HG02870 (cell line): Measurements from ENCODE around the gene STK33.

Source experiments
- ATAC-seq: cut with Tn5 transposase; IDR thresholded peaks from one replicate; pipeline ENCODE4 v1.9.1; 2021; ENCODE audit warnings: mild to moderate bottlenecking, moderate library complexity; ENCODE audit not compliant: unreplicated experiment

STK33 gene

DNA sequence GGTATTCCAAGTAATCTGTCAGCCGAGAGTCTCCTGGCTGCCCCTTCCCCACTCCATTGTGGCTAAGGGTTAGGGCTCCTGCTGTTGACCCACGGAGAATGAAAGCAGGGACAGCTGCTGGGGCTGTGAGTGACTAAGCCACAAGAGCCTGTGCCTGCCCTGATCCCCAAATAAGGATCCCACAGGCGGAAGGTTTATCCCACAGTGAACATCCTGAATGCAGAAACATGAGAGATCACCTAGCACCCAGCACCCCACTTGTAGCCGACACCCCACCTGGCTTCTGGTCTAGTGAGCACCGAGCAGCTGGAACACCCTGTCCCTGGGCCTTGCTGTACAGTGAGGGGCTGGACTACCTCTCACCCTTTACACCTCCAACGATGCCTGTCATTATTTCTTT, 212.7 kb downstream of the STK33 start:
- ATAC-seq: no peak

- no peak for ATAC-seq
Measured at GRCh38 chr11:8375932-8376331, 218.1 kb downstream of the STK33 start.

DNA sequence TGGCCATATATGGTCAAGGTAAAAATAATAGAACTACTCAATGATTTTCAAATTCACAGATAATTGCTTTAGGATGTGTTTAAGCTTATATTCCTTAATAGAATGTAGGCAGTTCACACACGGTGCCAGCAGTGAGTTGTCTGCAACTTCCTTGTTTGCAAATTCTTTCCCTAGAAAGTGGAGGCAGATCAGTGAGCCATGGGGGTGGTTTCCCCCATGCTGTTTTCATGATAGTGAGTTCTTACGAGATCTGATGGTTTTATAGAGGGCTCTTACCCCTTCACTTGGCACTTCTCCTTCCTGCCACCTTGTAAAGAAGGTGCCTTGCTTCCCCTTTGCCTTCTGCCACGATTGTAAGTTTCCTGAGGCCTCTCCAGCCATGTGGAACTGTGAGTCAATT, 218.6 kb downstream of the STK33 start:
- ATAC-seq: no peak

GRCh38 chr11:8374716-8375115, 219.3 kb downstream of the STK33 start:
- ATAC-seq: no peak

DNA sequence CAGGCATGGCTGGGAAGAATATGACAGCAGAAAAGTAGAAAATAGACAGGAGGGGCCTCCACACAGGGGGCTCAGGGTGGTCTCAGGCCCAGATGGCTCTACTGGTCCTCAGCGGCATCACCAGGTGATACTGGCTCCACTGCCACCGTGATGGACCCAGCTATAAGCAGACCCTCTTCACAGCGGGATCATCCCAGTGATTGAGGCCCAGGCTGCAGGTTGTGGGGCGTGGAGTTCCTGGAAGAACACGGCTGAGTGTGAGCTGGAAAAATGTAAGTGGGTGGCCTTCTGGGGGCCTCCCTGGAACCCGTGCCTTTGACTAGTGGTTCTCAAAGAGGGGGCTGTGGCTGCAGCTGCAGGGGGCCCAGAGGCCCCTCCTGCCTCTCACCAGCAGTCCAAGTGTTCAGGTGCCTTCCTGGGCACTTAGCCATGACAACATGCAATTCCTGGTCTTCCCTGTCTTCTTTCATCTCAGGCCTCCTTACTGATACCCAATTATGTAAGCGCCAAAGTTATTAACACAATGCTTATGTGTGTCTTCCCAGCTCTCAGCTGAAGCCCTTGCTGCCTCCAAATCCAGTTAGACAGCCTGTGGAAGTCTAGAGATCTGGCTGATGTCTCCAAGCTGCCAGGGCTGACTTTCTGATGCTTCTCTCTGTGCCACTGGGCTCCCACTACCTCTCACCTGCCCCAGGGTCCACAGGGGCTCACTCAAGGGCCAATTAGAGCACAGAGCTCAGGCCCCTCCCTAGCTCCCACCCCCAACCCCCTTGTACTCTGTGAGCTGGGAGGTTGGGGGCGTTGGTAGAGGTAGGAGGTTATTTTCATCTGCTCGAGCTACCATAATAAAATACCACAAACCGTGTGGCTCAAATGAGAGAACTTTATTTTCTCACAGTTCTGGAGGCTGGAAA, 220.3 kb downstream of the STK33 start:
- ATAC-seq: no peak

DNA sequence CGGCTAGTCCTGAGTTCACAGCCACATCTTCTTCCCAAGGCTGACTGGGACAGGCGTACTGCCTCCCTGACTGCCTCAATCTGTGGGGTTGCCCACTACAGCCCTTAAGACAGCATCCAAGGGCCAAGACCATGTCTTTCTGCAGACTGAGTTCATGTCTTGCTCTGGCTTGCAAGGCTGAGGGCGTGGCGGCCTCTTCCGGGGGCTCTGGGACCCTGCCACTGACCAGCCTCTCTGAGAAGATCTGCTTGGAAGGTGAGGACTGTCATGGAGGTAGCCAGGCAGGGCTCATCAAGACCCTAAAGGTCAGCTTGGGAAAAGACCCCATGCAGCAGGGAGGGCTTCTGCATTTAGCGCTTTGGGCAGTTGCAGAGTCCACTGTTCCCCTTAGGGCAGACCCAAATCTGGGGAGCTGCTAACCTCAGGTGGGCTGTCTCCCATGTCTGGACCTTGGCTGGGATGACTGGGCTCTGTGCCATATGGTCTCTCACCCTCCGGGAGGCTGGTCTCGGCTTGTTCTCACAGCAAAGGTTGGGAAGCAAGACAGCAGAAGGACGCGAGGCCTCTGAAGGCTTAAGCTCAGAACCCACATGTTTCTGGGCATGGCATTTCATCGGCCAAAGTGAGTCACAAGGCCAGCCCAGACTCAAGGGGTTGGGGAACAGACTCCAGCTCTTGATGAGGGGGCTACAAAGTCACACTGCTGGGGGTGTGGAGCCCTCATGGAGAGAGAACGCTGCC, 221.2 kb downstream of the STK33 start:
- ATAC-seq: no peak

DNA sequence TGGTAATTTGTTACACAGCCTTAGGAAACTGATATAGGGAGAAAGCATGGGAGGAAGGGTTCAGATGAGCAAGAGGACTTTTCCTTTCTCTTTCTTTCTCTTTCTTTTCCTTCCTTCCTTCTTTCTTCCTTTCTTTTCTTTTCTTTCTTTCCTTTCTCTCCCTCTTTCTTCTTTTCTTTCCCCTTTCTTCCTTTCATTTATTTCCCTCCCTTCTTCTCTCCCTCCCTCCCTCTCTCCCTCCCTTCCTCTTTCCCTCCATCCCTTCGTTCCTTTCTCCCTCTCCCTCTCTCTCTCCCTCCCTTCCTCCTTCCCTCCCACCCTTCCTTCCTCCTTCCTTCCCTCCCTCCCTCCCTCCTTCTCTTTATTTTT, 222.5 kb downstream of the STK33 start:
- ATAC-seq: no peak

- no peak for ATAC-seq
Measured at GRCh38 chr11:8370812-8371515, 223.1 kb downstream of the STK33 start.

DNA sequence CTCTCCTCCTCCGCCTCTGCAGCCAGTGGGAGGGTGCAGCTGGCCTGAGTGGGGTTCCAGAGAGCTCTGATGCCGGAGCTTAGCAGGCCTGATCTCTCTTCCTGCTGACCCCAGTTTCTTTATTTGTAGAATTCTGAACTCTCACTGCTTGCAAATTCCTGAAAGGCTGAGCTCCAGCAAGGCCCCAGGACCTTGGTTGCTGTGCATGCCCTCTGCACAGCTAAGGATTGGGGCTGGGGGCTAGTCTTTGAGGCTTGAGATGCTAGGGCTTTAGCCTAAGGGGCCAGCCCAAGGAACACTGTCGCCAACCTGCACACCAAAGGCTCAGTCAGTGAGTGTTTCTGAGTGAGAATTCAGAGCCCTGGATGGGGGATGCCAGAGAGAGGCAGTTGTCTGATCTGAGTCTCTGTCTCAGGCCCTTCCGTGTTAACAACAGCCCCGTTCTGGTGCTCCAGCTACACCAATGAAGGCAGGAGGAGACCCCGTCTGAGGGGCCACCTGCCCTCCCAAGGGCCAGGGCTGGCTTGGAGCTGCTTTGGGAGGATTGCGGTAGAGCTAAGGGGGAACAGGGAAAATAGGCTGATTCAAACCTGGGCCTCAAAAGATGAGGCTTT, 224.3 kb downstream of the STK33 start:
- ATAC-seq: no peak

GRCh38 chr11:8368772-8369171, 225.3 kb downstream of the STK33 start:
- no peak for ATAC-seq

GRCh38 chr11:8368194-8368593, 225.8 kb downstream of the STK33 start:
- no peak for ATAC-seq

DNA sequence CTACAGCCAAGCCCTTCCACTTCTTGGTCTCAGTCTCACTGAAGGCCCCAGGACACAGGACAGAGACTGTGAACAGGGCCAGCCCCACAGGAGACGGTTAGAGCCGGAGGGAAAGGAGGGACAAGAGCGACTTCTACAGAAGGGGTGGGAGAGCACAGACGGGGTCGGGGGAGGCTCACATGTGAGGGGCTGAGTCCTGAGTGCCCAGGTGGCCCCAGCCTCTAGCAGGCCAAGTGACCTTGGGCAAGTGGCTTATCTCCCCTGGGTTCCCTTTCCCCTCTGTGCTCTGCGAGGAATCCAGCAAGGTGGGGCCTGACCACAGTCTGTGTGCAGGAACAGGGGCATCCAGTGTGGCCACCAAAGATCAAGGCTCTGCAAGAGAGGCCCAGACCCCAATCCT, 227.7 kb downstream of the STK33 start:
- no peak for ATAC-seq

DNA sequence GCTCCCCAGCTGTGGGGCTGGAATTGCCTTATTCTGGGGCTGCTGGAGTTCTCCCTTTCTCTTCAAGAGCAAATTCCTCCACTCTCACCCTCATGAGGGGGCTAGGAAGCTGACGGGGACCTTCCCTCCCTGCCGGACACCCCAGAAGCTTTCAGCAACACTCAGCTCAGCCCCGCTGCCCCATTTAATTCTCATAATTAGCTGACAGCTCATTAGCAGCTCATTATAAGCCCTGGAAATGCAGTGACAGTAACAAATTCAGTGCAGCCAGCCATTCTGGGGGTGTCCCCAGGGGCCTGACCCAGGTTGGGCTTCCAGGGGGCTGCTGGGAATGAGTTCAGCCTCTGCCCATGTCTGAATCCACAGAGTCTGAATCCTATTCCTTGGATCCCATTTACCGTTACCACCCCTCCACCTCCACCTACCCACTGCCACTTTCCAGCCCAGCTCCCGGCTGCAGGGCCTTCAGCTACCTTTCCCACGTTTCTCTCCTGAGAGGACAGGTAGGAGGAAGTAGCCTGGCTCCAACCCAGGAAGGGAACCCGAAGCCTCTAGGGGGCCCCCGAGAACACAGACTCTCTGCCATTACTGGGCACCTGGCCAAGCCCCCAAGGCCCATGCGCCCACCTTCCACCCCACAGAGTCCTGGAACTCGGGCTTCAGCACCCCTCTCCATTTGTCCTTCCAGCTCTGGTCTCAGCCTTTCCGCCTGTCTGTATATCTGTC, 228.6 kb downstream of the STK33 start:
- ATAC-seq: no peak

DNA sequence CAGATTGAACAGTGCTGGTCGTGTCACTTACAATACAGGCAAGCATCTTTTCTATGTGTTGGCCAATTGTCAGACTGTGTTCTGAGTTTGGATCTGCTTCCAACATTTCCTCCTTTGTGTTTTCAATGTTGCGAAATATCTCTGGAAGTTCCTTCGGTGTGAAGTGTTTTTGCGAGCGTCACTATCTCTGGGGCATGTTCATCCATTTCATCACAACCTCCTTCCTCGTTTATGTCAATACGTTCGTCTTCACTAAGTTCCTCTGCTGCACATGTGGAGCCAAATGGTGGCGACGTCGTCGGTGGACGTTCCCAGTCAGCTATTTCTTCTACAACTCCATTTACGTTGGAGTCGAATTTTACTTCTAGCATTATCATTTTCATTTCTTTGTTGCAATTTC, 230.1 kb downstream of the STK33 start:
- ATAC-seq: no peak

GRCh38 chr11:8362899-8363298, 231.1 kb downstream of the STK33 start:
- ATAC-seq: no peak

- no peak for ATAC-seq
Measured at GRCh38 chr11:8362491-8362890, 231.5 kb downstream of the STK33 start.

DNA sequence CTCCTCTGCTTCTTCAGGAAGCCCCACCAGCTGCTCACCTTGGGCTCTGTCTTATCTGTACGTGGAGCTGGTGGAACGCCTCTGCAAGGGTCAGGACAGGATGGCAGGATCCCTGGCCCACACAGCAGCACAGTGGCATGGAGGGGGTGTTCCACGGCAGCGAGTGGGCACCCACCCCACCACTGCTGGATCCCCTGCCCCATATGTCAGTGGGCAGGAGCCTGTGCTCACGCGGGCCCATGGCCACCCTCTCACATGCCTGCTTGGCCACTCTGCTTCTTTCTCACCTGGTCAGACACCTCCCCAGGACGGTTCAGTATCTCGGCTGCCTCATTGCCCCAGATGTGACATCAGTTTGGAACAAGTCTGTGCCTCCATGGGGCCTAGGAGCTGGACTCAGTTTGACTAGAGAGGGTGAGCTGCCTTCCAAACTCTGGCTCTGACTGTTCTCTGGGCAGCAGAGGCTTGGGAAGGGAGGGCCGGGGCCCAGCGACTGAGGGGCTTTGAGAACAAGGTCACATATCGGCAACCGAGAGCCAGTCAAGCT, 232.3 kb downstream of the STK33 start:
- ATAC-seq: no peak

- no peak for ATAC-seq
Measured at GRCh38 chr11:8361206-8361605, 232.8 kb downstream of the STK33 start.

DNA sequence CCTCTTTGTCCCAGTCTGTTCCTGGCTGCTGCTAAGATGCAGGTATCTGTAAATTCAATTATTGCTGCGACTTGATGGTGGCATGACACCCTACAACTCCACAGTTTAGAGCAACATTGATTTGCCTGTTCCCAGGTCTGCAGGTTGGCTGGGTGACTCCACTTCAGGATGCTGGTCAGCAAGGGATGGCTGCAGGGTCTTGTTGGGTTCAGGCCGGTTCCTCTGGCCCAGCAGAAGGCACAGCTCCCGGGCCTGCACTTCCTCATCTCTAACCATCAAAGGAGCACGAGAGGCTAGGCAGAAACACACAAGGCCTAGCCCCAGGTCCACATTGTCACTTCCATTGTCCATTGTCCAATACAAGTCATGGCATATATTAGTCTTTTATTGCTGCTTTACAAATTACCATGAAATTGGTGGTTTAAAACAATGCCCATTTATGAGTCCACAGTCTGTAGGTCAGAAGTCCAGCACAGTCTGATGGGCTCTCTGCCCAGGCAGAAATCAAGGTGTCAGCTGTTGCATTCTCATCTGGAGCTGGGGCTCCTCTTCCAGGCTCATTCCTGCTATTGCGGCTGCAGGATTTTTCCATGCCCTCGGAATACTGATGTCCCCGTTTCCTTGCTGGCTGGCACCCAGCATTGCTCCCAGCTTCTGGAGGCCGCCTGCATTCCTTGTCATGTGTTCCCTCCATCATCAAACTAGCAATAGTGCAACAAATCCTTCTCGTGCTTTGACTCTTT, 233.8 kb downstream of the STK33 start:
- no peak for ATAC-seq

- no peak for ATAC-seq
Measured at GRCh38 chr11:8359521-8359920, 234.5 kb downstream of the STK33 start.
